Neural crest cell (in vitro differentiated cells): ENCODE data around the gene APLF. TPM values are rescaled to one million over a fixed set of nuclear protein-coding genes. Genes with fewer than 3 reads are reported as not detected.

Source experiments
- DNase-seq: peaks from one replicate; pipeline ENCODE4 v3.0.0; 2021; ENCODE audit warnings: low read depth, mixed read lengths, low spot score
- H3K27ac Mint-ChIP-seq: one replicate; pipeline ENCODE4 v1.8.0; 2021; ENCODE audit warnings: mild to moderate bottlenecking, mixed read lengths; ENCODE audit not compliant: unreplicated experiment
- H3K27me3 Mint-ChIP-seq: 2 replicates; pipeline ENCODE4 v1.8.0; 2021; ENCODE audit warnings: low read depth, mild to moderate bottlenecking, mixed read lengths
- H3K36me3 Mint-ChIP-seq: 2 replicates; pipeline ENCODE4 v1.8.0; 2021; ENCODE audit warnings: low read depth, mild to moderate bottlenecking, mixed read lengths
- H3K4me1 Mint-ChIP-seq: 2 replicates; pipeline ENCODE4 v1.8.0; 2021; ENCODE audit warnings: mixed read lengths
- H3K4me3 Mint-ChIP-seq: one replicate; pipeline ENCODE4 v1.8.0; 2021; ENCODE audit warnings: mild to moderate bottlenecking, mixed read lengths
- H3K9me3 Mint-ChIP-seq: 2 replicates; pipeline ENCODE4 v1.8.0; 2021; ENCODE audit warnings: mixed read lengths
- CTCF ChIP-seq: fragments of 200-600 bp; sonication (generic); conservative IDR thresholded peaks from 2 replicates; pipeline ENCODE4 v1.5.0; 2021; ENCODE audit warnings: antibody characterized with exemption, mild to moderate bottlenecking
- total RNA-seq: library from RNA; stranded (reverse); gene quantifications from 2 replicates; pipeline ENCODE4 v1.2.1, GENCODE V29; 2021

The APLF gene
- total RNA-seq, 1 donor from 2014 or later, result 6.9 TPM

DNA sequence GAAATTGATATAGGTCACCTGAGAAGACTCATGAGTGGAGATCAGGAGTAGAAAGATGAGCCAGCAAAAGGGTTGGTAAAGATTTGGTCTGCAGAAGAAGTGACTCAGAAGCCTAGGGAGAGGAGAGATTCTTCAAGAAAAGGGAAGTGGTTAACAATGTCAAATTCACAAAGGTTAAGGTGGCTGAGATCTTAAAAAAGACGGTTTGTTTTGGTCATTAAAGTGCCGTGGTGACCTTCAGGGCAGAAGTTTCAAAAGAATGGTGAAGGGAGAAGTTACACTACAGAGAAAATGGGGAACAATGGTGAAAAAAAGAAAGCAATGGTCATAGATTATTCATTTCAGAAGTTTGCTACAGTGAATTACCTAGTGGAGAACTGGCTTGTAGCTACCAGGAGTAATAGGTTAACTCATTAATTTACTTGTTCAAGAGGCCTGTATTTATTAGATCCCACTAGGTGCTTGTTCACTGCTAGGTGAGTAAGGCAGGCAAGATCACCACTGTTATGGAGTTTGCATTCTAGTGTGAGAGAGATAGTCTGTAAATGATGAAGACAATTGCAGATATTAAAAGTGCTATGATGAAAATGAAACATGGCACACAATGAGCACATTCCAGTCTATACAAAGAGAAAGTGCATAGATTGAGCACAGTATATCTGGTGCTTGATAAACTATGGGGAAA, 43.3 kb upstream of the APLF start:
- TF ChIP-seq CTCF, result no peak
- Mint-ChIP-seq H3K27me3 (peaks cover 3% of the 10 kb centered on the region), H3K36me3 (no peaks in the 10 kb centered on the region), H3K4me3 (no peak overlapping the region), H3K9me3 (no peaks in the 10 kb centered on the region), H3K27ac (no peak overlapping the region), H3K4me1 (no peaks in the 10 kb centered on the region)
- DNase-seq, result no peak

- no peak for DNase-seq
- TF ChIP-seq CTCF, result no peak
These were observed 41.9 kb upstream of the APLF start for GRCh38 chr2:68425503-68425902.

GRCh38 chr2:68426446-68426845, 40.9 kb upstream of the APLF start:
- TF ChIP-seq CTCF, result no peak
- Mint-ChIP-seq H3K27ac (no peak overlapping the region), H3K27me3 (peaks cover 3% of the 10 kb centered on the region), H3K4me1 (no peaks in the 10 kb centered on the region), H3K9me3 (no peaks in the 10 kb centered on the region), H3K4me3 (no peak overlapping the region), H3K36me3 (no peaks in the 10 kb centered on the region)
- no peak for DNase-seq

More at GRCh38 chr2:68425503-68425902, 41.9 kb upstream of the APLF start:
- no peak overlapping the region for H3K4me3 Mint-ChIP-seq
- H3K36me3 Mint-ChIP-seq, result no peaks in the 10 kb centered on the region
- H3K27ac Mint-ChIP-seq, result no peak overlapping the region
- H3K9me3 Mint-ChIP-seq, result no peaks in the 10 kb centered on the region
- peaks cover 3% of the 10 kb centered on the region for H3K27me3 Mint-ChIP-seq
- no peaks in the 10 kb centered on the region for H3K4me1 Mint-ChIP-seq

DNA sequence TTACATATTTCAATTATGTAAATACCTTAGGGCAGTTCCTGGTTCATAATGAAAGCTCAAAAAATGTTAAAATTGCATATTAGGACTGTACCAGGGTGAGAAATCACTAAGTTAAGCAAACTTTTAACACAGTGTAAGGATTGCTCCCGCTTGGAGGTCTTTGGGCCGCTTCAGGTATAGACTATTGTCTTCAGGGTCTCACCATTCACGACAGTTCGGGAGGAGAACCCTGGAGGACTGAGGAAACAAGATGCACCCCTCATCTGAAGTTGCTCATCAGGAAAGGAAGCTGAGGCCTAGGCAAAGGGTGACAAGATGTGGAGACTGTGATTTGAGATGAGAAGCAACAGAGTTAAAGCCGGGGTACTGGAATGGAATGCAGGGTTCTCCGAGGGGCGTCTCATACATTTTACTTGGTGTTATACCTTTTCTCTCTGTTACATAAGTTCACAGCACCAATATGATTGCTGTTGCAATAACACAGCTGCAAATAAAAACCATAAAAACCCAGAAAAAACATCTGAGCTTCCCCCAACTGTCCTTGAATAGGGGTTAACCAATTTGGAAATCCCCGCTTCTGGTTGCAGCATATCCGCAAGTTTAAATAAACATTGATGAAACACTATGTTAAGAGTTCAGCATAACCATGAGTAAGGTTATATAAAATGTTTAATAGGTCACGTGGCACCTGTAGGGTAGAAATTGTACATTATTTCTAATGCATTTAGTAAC, 40.4 kb upstream of the APLF start:
- TF ChIP-seq CTCF, result no peak
- Mint-ChIP-seq H3K9me3 (no peaks in the 10 kb centered on the region), H3K4me3 (no peak overlapping the region), H3K36me3 (no peaks in the 10 kb centered on the region), H3K4me1 (no peaks in the 10 kb centered on the region), H3K27ac (no peak overlapping the region), H3K27me3 (no peaks in the 10 kb centered on the region)
- no peak for DNase-seq

DNA sequence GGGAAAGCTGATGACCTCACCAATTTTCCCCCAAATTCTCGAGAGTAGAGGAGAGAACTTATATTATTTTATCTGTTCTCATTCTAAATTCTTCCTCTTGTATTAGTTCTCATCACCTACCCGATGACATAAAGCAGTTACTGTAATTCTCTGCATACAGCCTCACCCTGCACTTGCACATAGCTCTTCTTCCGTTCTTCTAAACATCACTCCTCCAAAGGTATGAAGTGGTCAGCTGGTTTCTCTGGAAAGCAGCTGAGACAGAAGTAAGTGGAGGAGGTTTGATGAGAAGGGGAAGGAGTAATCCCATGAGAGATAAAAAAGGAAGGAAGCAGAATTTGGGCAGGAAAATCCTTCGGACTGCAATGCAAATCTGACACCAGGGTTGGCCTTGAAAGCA, 39.3 kb upstream of the APLF start:
- Mint-ChIP-seq H3K27ac (no peak overlapping the region), H3K4me1 (no peaks in the 10 kb centered on the region), H3K27me3 (no peaks in the 10 kb centered on the region), H3K36me3 (no peaks in the 10 kb centered on the region), H3K4me3 (no peak overlapping the region), H3K9me3 (no peaks in the 10 kb centered on the region)
- DNase-seq, result no peak
- TF ChIP-seq CTCF, result no peak
